Vagina (tissue), 2 donors: ENCODE results near the gene PMPCB.

Experiments
- CTCF ChIP-seq, 3 experiments: fragments of 450-650 bp in 2 of 3; fragments of 200-600 bp in 1 of 3; sonication (generic) in 1 of 3; IDR thresholded peaks; one replicate each; pipeline ENCODE4 v1.5.1; 2017 to 2019; ENCODE audit warnings: antibody characterized with exemption in 3 of 3, mild to moderate bottlenecking in 2 of 3, moderate library complexity in 2 of 3
- POLR2AphosphoS5 ChIP-seq, 2 donors: sonication (generic); formaldehyde crosslinking; IDR thresholded peaks; one replicate each; pipeline ENCODE4 v1.9.0; 2017; ENCODE audit warnings: antibody characterized with exemption in 2 of 2, mild to moderate bottlenecking in 2 of 2, low read depth in 1 of 2; ENCODE audit not compliant: insufficient read depth in 1 of 2

GRCh38 chr7:103297837-103298179 is 573 bp downstream of the PMPCB start:
- TF ChIP-seq CTCF (IDR thresholded peaks at IDR 0.05), result no peak
- TF ChIP-seq POLR2AphosphoS5 (IDR thresholded peaks at IDR 0.05; ENCODE audit: insufficient read depth in 1 of 2, low read depth in 1 of 2), result no peak
